Measurements from ENCODE around the gene WDR33. TPM values are rescaled to one million over a fixed set of nuclear protein-coding genes. Genes with fewer than 3 reads are reported as not detected.

The WDR33 gene
- total RNA-seq, 1 experiment from 2014 or later, result 29.1 TPM

DNA sequence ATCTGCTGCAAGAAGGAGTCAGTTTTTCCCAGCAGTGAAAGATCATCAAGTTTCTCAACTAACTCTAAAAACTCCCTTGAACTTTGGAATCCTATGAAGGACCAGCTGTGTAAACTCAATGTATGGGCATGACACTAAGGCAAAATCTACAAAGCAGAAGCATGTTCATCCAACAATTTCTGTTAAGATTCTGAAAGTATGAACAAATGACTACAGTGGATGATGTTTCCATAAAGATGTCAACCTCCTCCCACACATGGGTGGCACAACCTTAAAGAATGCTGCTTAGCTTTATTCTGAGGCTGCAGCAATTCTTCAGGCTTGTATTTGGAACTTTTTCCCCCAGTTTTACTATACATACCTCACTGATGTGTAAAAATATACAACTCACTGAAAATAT is 47.2 kb downstream of the WDR33 start:
- no peak for DNase-seq (ENCODE audit: low spot score)

DNA sequence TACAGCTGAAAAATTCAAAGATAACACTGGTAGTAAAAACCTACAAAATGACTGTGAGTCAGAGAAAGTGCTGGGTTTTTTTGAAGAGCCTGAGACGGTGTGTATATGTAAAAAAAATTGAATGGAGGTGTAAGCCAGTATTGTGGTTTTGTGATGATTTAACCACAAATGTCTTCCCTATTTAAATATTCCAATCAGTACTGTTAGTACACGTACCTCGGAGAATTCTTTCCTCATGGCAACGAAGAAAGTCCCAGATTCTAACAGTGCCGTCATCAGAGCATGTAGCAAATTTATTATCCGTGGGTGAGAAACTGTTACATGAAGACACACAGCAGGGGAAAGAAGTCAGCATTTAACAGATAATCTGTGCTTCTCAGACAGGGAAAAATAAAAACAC is 48.1 kb downstream of the WDR33 start:
- no peak for DNase-seq (ENCODE audit: low spot score)

DNA sequence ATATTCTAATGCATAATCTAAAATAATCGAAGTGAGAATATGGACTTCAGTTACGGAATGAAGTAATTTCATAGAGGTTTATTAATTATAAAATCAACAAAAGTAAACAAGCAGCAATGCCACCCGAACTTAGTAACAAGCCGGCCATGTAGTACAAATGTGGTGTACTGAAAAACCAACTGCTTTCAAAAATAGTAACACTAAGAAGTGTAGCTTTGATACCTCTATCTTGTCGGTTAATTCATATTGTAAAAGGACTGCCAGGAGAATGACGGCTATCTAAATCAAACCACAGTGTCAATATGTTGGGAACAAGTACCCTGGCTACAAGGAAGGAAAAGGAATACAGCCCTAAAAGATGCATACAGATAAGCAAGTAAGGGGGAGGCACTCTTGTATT is 48.5 kb downstream of the WDR33 start:
- DNase-seq (ENCODE audit: low spot score), result no peak

DNA sequence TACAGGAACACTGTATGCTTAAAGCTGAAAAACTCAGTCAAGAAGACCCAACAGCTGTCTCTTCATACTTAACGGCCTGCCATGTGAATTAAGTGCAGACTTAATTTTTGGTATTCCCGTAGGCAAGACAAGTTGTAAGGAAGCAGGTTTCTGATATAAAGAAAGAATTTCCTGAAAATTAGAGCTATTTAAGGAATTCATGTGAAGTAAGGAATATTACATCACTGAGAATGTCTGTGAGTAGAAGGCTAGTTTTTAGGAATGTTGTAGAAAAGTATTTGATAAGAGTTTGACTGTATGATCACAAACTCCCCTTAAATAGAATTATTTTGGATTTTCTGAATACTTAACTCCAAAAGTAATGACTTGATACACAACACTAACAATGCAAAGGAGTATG is 51.0 kb downstream of the WDR33 start:
- no peak for DNase-seq (ENCODE audit: low spot score)

DNA sequence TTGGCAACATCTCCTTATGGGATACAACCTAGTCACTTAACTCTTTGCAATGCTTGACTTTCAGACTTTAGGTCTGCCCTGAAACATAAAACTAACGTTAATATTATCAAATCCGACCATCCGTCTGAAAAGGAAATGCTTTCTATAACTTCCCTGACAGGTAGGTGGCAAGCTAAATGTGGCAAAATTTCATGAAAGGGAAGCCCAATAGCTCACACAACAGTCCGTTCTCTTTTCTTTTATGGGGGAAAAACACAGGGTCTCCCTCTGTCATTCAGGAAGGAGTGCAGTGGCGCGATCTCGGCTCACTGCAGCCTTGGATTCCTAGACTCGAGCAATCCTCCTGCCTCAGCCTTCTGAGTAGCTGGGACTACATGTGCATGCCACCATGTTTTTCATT is 56.8 kb downstream of the WDR33 start:
- no peak for DNase-seq (ENCODE audit: low spot score)

DNA sequence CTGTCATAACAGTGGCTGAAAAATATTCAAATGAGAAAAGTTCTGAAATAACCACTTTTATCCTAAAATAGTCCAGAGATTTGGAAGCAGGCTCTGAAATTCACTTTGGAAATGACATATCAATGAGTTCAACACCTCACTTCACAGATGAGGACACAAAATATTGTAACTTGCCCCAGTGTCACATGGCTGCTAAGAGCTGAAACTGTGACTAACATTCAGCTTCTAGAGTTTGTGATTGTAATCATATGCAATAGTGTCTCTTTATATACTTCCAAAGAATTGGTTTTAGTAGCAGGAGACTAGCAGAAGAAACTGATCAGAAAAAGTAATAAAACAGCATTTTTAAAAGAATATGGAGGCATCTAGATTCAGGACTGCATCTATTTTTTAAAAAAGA is 57.6 kb downstream of the WDR33 start:
- DNase-seq (ENCODE audit: low spot score), result no peak

DNA sequence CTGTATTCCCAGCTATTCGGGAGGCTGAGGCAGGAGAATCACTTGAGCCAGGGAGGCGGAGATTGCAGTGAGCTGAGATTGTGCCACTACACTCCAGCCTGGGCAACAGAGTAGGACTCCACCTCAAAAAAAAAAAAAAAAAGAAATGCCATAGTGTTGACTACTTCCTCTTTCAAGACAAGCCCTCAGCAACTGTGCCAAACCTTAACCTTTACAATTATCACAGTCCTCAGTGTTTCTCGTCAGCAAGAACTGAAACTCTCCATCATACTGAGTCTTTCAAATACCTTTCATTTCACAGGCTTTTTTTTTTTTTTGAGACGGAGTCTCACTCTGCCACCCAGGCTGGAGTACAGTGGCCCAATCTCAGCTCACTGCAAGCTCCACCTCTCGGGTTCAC is 61.4 kb downstream of the WDR33 start:
- DNase-seq (ENCODE audit: low spot score), result peak; percentile 36

DNA sequence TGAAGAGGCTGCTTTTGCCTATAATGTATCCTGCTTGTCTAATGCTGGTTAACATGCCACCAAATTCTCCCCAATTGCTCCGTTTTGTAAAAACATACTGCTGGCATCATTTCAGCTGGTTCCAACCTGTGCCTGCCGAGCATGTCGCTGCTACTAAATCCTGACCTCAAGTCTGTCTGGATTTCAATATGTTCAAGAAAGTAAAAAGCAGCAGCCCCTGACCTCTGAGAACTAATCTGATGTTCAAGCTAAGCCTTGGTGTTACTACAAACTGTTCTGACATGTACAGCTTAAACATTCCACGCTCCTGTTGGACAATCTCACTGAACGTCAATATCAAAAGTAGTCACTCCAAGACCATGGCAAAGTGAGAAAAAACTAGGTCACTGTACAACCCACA is 63.4 kb downstream of the WDR33 start:
- DNase-seq (ENCODE audit: low spot score), result no peak

DNA sequence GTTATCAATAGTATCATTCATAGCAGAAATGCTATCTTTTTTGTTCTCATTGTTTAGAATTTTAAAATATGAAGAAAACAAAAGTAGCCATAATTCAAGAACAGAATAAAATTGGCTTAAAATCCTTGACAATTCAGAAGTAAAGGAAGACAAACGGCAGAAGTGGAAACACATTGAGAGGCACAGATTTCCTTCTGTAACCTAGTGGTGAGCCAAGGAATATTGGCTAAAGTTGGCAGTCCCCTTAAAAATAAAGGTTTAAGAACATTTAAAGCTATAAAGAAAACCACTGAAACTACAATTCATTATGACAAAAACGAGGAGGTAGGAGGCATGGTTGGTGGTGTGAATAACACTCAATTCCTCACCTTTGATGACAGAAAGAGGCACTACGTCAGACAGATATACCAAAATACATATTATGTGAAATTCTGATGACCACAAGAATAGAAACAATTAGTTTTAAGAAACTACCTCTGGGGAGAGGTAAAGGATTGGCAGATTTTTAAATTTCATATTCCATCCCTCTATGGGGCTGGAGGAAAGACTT is 67.4 kb downstream of the WDR33 start:
- DNase-seq (ENCODE audit: low spot score), result no peak

DNA sequence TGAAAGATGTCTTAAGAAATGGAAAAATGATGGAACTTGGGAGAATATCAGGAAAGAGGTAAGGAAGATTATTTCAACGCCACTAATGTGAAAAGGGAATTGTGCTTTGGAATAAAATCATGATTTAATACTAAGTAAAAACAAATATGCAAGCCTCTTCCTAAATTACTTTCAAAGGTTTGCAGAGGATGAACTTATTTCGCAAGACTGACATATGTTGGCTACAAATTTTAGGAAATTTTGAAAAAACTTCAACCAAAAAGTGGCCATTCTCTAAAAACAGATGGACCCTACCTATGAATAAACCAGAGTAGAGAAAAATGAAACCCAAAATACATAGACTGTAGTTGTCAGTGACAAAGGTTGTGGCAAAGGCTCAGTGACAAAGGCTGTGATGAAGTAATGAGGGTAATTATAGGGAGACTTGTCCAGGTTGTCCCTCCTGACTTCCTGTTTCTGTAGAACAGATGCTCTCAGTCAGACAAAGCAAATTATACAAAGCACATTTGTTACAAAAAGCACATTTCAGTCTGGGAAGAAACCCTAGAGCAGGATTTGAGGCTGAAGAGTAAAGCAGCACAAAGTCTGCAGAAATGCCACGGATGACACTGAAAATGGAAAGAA is 70.2 kb downstream of the WDR33 start:
- DNase-seq (ENCODE audit: low spot score), result no peak

DNA sequence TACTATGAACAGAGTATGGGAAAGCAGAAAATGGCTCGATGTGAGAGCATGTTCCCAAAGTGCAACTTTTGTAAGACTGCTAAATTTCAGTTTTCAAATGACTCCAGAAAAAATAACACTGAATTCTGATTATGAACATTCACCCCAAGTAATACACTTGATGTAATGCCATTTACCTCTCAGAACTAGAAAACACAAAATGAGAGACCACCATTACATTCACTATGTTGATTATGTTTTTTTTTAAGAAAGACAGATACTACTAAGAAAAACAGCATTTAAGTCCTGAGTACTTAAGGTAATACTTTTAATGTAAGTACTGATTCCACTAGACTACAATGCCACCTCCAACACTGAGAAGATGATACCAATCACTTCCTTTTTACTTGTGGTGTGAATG is 71.2 kb downstream of the WDR33 start:
- DNase-seq (ENCODE audit: low spot score), result no peak

DNA sequence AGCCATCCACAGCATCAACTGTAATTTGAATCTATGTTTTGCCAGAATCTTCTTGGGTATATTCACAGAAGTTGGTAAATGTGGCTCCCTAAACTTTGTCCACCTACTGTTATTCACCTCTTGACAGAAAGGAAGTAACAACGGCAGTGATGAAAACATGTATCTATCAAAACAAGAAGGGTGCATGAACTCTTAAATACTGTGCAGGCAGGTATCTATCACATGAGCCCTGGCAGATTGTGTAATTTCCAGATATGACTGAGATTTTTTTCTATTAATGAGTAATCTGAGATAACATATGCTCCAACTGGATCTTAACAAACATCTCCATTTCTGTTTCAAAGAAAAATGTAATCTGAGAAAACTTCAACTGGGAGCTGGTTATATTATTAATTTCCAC is 73.1 kb downstream of the WDR33 start:
- no peak for DNase-seq (ENCODE audit: low spot score)

DNA sequence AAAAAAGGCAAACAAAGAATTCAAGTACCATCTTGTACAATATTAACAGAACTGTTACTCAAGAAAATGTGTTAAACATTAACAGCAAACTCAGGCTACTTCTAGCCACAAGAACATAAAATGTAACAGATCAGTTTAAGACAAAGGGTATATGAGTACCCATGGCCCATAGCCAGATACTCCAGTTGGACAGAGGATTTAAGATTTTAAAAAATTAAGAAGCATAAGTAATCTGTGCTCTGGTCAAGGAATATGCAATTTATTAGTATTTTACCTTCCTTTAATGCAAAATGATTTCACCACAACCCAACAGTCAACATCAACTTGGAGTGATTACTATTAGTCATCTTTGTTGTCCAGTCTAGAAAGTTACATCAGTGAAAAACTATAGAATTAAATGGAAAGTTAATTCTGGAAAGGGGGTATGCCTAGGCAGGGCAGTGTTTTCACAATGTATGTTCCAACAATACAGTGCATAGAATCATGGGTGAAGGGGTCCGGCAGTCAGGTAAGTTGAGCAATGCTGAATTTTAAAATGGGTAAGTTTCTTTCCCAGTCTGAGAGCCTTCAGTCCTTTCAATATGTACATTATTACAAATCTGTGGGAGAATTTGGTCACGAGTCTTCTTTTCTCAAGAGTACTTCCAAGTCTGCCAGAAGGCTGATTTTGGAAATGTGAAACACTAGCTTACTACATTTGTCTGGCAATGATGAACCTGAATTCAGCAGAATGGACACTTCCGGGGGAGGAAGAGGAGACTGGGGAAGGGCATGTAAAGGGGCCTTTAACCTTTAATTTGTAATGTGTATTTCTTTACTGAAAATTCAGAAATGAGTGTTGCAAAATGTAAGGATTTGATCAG is 75.2 kb downstream of the WDR33 start:
- no peak for DNase-seq (ENCODE audit: low spot score)

DNA sequence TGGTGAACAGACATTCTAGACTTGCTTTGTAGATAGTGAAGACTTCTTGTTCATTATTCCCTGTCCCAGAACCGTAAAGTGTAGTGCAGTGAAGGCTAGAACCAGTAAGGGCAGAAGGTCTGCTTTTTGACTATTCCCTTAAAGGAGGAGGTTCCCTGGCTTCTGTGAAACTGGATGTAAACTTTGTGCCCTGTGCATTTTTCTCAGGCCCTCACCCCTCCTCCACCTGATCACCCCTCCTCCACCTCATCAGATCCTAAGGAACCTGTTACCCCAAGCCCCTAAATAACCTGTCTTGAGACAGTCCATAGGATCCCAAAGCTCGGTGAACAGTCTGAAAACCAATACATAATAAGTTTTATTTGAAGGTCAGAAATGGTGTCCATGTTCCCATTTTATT is 75.9 kb downstream of the WDR33 start:
- DNase-seq (ENCODE audit: low spot score), result no peak

DNA sequence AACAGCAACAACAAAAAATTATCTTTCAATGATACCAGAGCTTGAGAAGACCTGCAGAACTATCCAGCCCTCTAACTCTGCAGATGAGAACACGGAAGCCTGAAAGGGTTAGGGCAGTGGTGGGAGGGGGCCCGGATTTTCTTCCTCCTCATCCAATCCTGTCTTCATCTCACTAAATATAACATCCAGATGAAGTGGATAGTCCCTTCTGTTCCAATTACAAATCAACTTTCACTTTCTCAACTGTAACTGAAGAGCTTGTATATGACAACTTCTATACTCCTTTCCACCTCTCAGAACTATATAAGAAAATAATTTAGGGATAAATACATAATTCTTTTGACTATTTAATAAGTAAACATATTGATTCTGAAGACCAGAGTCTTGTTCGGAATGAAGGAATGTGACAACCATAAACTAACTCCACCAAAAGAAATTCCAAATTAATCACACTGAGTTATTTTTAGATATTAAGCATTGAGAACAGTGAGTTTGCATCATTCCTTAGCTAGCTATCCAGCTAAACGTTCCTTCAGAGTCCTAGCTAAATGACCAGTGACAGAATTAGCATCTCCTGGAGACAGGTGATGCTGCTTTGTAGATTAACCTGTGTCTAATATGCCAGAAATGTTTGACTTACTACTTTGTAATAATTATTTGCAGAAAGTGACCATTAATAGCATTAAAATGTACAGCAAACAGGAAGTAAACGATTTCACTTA is 77.0 kb downstream of the WDR33 start:
- no peak for DNase-seq (ENCODE audit: low spot score)

DNA sequence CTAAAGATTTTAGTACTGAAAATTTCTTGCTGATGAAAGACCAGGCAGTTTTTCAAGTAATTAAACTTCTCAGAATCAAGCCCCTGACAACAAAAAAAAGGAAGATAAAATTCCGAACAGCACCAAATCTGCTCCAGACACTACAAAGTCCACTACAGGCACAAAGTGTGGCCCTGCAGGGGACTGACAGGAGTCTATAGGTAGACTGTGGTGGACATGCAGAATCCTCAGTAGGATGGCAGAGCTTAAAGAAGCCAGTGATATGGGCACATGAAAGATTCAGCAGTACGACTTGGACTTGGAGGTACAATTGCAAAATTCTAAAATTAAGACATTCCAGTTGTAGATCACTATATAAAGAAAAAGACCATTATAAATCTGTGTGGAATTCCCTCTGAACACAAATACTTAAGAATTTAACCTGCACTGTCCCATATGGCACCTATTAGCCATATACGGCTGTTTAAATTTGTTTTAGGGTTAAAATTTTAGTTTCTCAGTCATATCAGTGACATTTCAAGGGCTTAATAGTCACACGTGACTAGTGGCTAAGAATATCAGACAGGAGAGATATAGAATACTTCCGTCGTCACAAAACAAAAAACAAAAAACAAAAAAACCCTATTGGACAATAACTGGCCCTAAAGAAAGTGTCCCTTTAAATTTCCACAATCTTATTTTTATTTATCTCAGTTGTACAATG is 77.7 kb downstream of the WDR33 start:
- DNase-seq (ENCODE audit: low spot score), result no peak

DNA sequence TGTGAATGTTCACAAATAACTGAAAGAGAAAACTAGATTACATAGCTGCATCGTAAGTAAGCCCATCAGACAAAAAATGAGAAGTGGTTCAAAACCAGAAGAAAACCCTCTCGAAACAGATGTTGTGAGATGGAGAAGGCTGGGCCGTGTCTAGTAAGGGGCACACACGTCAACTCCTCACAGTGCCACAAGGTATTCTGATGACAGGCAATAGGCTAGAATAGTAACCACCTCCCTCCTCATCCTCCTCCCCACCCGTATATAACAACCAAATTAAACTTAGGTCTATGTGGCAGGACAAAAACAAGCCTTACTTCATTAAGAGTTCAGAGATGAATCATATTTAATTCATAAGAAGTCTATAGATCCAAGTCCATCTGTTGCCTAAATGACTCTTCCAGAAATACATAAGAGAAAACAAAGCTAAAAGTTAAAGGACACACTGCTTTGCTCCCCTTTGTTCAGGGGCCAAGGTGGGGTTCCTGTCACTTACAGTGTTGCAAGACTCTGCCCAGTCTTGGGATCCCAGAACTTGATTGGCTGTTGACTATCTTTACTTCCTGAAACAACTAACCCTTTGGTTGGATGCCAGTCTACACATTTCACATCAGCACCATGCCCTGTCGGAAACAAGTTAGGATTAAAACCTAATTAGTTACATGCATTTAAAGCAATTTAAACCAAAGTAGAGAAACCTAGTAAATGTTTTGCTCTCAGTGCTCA is 84.7 kb downstream of the WDR33 start:
- no peak for DNase-seq (ENCODE audit: low spot score)

DNA sequence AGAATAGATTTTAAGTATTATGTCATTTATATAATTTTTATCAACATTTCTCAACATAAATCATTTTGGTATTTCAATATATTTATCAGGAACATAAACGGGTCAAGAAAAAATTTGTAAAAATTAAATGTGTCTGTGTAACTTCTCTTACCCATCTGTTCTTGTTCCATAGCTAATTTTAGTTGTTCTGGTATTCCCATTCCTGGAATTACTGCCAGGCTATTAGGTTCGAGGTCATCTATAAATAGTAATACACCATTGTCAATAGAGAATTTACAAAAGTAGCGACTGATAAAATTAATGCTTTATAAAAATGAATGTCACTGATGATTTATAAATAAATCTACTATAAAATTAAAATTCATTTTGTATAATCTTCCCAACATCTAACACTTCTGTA is 88.2 kb downstream of the WDR33 start:
- no peak for DNase-seq (ENCODE audit: low spot score)

DNA sequence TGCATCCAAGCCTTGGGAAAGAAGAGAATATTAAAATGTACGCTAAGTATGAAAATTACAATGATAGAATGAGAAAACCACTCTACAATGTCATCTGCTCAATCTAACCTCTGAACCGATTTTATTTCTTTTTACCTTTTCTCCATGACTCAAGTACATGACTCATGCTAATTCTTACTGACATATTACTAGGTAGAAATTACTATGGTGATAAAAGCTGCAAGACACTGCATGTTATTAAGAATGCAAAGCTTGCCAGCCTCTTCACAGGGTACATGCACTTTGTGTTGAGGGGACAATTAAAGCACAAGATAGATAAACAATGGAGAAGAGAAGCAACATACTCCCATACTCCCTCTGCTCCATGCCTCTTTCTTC is 89.0 kb downstream of the WDR33 start:
- DNase-seq (ENCODE audit: low spot score), result peak; percentile 35

DNA sequence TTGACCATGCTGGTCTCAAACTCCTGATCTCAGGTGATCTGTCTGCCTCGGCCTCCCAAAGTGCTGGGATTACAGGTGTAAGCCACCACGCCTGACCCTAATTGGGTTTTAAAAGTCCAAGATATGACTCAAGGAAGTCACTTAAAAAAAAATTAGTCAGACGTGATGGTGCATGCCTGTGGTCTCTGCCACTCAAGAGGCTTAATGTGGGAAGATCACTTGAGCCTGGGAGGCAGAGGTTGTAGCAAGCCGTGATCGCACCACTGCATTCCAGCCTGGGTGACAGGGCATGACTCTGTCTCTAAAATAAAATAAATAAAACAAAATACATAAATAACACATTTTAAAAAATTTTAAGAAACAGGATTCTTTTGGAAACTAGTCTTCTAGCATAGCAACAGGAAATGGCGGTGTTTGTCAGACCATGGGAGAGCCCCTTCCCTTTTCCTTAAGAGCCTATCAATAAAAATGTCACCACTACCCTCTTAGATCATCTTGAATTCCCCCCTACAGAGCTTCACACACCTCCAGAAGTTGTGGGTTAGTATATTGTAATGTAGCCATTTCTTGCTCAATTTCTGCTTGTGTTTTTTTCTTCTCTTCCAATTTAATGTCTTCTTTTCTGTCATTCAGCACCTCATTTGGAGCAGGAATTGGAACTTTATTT is 89.5 kb downstream of the WDR33 start:
- DNase-seq (ENCODE audit: low spot score), result peak; percentile 81
